SK-N-SH treated with all-trans-retinoic acid at 6 μM for 48 hours (cell line): ENCODE data around the gene MARCKS.

ENCODE experiments used
- ATAC-seq: fragments of 200-7000 bp; cut with Tn5 transposase; 3 replicates; pipeline ENCODE4 v1.9.1; 2020; ENCODE audit warnings: mild to moderate bottlenecking, moderate library complexity
- ARNTL ChIP-seq: fragments of 450-650 bp; formaldehyde crosslinking; IDR thresholded peaks from 2 replicates; pipeline ENCODE4 v1.5.0; 2020; ENCODE audit warnings: low read depth, mild to moderate bottlenecking, moderate library complexity, borderline replicate concordance
- BACH2 ChIP-seq: fragments of 250-450 bp; sonication (Bioruptor Pico); IDR thresholded peaks from 2 replicates; pipeline ENCODE4 v1.9.0; 2021; ENCODE audit warnings: mild to moderate bottlenecking, borderline replicate concordance
- CREB5 ChIP-seq: fragments of 250-450 bp; sonication (Bioruptor Pico); IDR thresholded peaks from 2 replicates; pipeline ENCODE4 v1.5.1; 2020; ENCODE audit warnings: low read depth, mild to moderate bottlenecking, moderate library complexity
- CSDC2 ChIP-seq: fragments of 250-450 bp; sonication (Bioruptor Pico); IDR thresholded peaks from 2 replicates; pipeline ENCODE4 v1.5.0; 2020; ENCODE audit warnings: mild to moderate bottlenecking, moderate library complexity
- ESRRG ChIP-seq: fragments of 250-450 bp; sonication (Bioruptor Pico); IDR thresholded peaks from 2 replicates; pipeline ENCODE4 v1.6.1; 2021; ENCODE audit warnings: mild to moderate bottlenecking
- GLIS3 ChIP-seq: fragments of 250-450 bp; sonication (Bioruptor Pico); IDR thresholded peaks from 2 replicates; pipeline ENCODE4 v1.5.0; 2020; ENCODE audit warnings: mild to moderate bottlenecking, moderate library complexity
- ISL1 ChIP-seq: fragments of 250-450 bp; sonication (Bioruptor Pico); IDR thresholded peaks from 2 replicates; pipeline ENCODE4 v2.1.2; 2022; ENCODE audit warnings: mild to moderate bottlenecking, moderate library complexity
- OSR1 ChIP-seq: fragments of 250-450 bp; sonication (Bioruptor Pico); IDR thresholded peaks from 2 replicates; pipeline ENCODE4 v1.8.0; 2022; ENCODE audit warnings: moderate library complexity, mild to moderate bottlenecking, inconsistent platforms
- POU6F1 ChIP-seq: fragments of 250-450 bp; sonication (Bioruptor Pico); IDR thresholded peaks from 2 replicates; pipeline ENCODE4 v1.8.0; 2021; ENCODE audit warnings: low read depth, mild to moderate bottlenecking, moderate library complexity, borderline replicate concordance
- PPARA ChIP-seq: fragments of 250-450 bp; sonication (Bioruptor Pico); IDR thresholded peaks from 2 replicates; pipeline ENCODE4 v1.5.0; 2020; ENCODE audit warnings: mild to moderate bottlenecking, borderline replicate concordance
- RARB ChIP-seq: fragments of 250-450 bp; sonication (Bioruptor Pico); IDR thresholded peaks from 2 replicates; pipeline ENCODE4 v1.8.0; 2021; ENCODE audit warnings: mild to moderate bottlenecking, moderate library complexity
- SNAI2 ChIP-seq: fragments of 250-450 bp; sonication (Bioruptor Pico); IDR thresholded peaks from 2 replicates; pipeline ENCODE4 v1.5.0; 2020; ENCODE audit warnings: mild to moderate bottlenecking, moderate library complexity
- TCF4 ChIP-seq: fragments of 250-450 bp; sonication (Bioruptor Pico); IDR thresholded peaks from 2 replicates; pipeline ENCODE4 v1.8.0; 2021; ENCODE audit warnings: mild to moderate bottlenecking, moderate library complexity, borderline replicate concordance
- TOX ChIP-seq: fragments of 250-450 bp; sonication (Bioruptor Pico); IDR thresholded peaks from 2 replicates; pipeline ENCODE4 v1.8.0; 2021; ENCODE audit warnings: mild to moderate bottlenecking, moderate library complexity, borderline replicate concordance
- TSHZ2 ChIP-seq: fragments of 250-450 bp; sonication (Bioruptor Pico); IDR thresholded peaks from 2 replicates; pipeline ENCODE4 v1.5.0; 2020; ENCODE audit warnings: mild to moderate bottlenecking, moderate library complexity
- ZC3H10 ChIP-seq: fragments of 250-450 bp; sonication (Bioruptor Pico); IDR thresholded peaks from 2 replicates; pipeline ENCODE4 v1.5.1; 2021; ENCODE audit warnings: mild to moderate bottlenecking, moderate library complexity
- ZFP3 ChIP-seq: fragments of 250-450 bp; sonication (Bioruptor Pico); IDR thresholded peaks from 2 replicates; pipeline ENCODE4 v1.5.0; 2020; ENCODE audit warnings: mild to moderate bottlenecking, moderate library complexity
- ZFP30 ChIP-seq: fragments of 450-650 bp; formaldehyde crosslinking; IDR thresholded peaks from 2 replicates; pipeline ENCODE4 v1.5.0; 2022; ENCODE audit warnings: mild to moderate bottlenecking, moderate library complexity
- ZNF565 ChIP-seq: fragments of 450-650 bp; formaldehyde crosslinking; conservative IDR thresholded peaks from 2 replicates; pipeline ENCODE4 v1.5.0; 2020; ENCODE audit warnings: low read depth, mild to moderate bottlenecking, moderate library complexity
- ZNF70 ChIP-seq: fragments of 450-650 bp; formaldehyde crosslinking; IDR thresholded peaks from 2 replicates; pipeline ENCODE4 v1.5.0; 2020; ENCODE audit warnings: mild to moderate bottlenecking, moderate library complexity
- ZNF8 ChIP-seq: fragments of 450-650 bp; formaldehyde crosslinking; IDR thresholded peaks from 2 replicates; pipeline ENCODE4 v1.5.0; 2020; ENCODE audit warnings: mild to moderate bottlenecking, moderate library complexity
- TF ChIP-seq, protein P1 (sequence below): fragments of 250-450 bp; sonication (Bioruptor Pico); IDR thresholded peaks from 2 replicates; pipeline ENCODE4 v1.8.0; 2020; ENCODE audit warnings: mild to moderate bottlenecking, moderate library complexity, borderline replicate concordance

MARCKS gene

DNA sequence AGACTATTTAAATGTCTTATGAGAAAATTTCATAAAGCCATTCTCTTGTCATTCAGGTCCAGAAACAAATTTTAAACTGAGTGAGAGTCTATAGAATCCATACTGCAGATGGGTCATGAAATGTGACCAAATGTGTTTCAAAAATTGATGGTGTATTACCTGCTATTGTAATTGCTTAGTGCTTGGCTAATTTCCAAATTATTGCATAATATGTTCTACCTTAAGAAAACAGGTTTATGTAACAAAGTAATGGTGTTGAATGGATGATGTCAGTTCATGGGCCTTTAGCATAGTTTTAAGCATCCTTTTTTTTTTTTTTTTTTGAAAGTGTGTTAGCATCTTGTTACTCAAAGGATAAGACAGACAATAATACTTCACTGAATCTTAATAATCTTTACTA lies 5.0 kb downstream of the MARCKS start:
- no peak for ATAC-seq

GRCh38 chr6:113870917-113871316 lies 13.8 kb downstream of the MARCKS start:
- no peak for ATAC-seq
- no peak for TF ChIP-seq ZNF565
- no peak for TF ChIP-seq ZFP30 (CRISPR knock-in tag)
- no peak for TF ChIP-seq ISL1 (CRISPR knock-in tag)
- no peak for TF ChIP-seq CREB5 (CRISPR knock-in tag)
- TF ChIP-seq BACH2 (CRISPR knock-in tag), result no peak
- no peak for TF ChIP-seq SNAI2
- TF ChIP-seq GLIS3 (CRISPR knock-in tag), result no peak
- TF ChIP-seq ZC3H10 (CRISPR knock-in tag), result no peak
- TF ChIP-seq ARNTL (CRISPR knock-in tag), result no peak
- TF ChIP-seq TOX (CRISPR knock-in tag), result no peak
- TF ChIP-seq, protein P1, sequence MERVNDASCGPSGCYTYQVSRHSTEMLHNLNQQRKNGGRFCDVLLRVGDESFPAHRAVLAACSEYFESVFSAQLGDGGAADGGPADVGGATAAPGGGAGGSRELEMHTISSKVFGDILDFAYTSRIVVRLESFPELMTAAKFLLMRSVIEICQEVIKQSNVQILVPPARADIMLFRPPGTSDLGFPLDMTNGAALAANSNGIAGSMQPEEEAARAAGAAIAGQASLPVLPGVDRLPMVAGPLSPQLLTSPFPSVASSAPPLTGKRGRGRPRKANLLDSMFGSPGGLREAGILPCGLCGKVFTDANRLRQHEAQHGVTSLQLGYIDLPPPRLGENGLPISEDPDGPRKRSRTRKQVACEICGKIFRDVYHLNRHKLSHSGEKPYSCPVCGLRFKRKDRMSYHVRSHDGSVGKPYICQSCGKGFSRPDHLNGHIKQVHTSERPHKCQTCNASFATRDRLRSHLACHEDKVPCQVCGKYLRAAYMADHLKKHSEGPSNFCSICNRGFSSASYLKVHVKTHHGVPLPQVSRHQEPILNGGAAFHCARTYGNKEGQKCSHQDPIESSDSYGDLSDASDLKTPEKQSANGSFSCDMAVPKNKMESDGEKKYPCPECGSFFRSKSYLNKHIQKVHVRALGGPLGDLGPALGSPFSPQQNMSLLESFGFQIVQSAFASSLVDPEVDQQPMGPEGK (CRISPR knock-in tag), result no peak
- TF ChIP-seq POU6F1 (CRISPR knock-in tag), result no peak
- TF ChIP-seq PPARA (CRISPR knock-in tag), result no peak
- no peak for TF ChIP-seq TCF4 (CRISPR knock-in tag)
- no peak for TF ChIP-seq ZNF70 (CRISPR knock-in tag)
- TF ChIP-seq RARB (CRISPR knock-in tag), result no peak
- no peak for TF ChIP-seq ZFP3 (CRISPR knock-in tag)
- TF ChIP-seq OSR1 (CRISPR knock-in tag), result no peak
- TF ChIP-seq CSDC2 (CRISPR knock-in tag), result no peak

More for the DNA sequence above, 5.0 kb downstream of the MARCKS start:
- TF ChIP-seq POU6F1 (CRISPR knock-in tag) (no peak), ZFP30 (CRISPR knock-in tag) (no peak), CSDC2 (CRISPR knock-in tag) (no peak), ZC3H10 (CRISPR knock-in tag) (no peak), ZNF565 (no peak), ISL1 (CRISPR knock-in tag) (no peak), TOX (CRISPR knock-in tag) (no peak), SNAI2 (no peak), ARNTL (CRISPR knock-in tag) (no peak), GLIS3 (CRISPR knock-in tag) (no peak), ZFP3 (CRISPR knock-in tag) (no peak), BACH2 (CRISPR knock-in tag) (no peak), OSR1 (CRISPR knock-in tag) (no peak), TSHZ2 (CRISPR knock-in tag) (no peak), ESRRG (no peak), ZNF8 (CRISPR knock-in tag) (no peak)
- TF ChIP-seq, protein P1 (CRISPR knock-in tag), result no peak
- TF ChIP-seq, all 23 proteins: peak for 0
